ENCODE results near the gene NADSYN1.

DNA sequence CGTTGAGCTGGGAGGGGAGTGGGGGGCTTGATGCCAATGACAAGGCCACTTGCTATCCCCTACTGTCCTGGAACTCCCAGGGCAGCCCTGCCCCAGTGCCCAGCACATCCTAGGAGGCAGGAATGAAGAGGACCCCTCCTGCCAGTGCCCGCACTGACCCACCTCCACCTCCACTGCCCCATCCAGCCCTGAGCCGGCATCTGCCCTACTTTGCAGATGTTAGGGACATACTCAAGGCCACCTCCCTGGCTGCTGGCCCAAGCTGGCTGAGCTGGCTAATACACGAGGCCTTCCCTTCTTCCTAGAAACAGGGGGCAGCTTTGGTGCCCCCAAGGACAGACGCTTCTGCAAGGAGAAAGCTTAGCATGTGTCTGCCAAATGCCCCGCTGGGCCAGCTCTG is 15.6 kb upstream of the NADSYN1 start:
- TF ChIP-seq, protein P1, sequence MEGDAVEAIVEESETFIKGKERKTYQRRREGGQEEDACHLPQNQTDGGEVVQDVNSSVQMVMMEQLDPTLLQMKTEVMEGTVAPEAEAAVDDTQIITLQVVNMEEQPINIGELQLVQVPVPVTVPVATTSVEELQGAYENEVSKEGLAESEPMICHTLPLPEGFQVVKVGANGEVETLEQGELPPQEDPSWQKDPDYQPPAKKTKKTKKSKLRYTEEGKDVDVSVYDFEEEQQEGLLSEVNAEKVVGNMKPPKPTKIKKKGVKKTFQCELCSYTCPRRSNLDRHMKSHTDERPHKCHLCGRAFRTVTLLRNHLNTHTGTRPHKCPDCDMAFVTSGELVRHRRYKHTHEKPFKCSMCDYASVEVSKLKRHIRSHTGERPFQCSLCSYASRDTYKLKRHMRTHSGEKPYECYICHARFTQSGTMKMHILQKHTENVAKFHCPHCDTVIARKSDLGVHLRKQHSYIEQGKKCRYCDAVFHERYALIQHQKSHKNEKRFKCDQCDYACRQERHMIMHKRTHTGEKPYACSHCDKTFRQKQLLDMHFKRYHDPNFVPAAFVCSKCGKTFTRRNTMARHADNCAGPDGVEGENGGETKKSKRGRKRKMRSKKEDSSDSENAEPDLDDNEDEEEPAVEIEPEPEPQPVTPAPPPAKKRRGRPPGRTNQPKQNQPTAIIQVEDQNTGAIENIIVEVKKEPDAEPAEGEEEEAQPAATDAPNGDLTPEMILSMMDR (IDR thresholded peaks at IDR 0.05) = no peak
- TF ChIP-seq POLR2A (IDR thresholded peaks at IDR 0.05) = no peak
